SIG-M5 treated with dmso at 0.1 percent for 504 hours (cell line): ENCODE measurements around the gene MMAA.
"Not testable (repeated sequence)": the region's sequence is repeated elsewhere in the genome, so short reads cannot be mapped to it uniquely, and the experiment has no call there.

Source experiments
- DNase-seq: peaks from one replicate; lab custom pipeline; 2025; ENCODE audit not compliant: unreplicated experiment; lab: John Stamatoyannopoulos, UW

MMAA gene

DNA sequence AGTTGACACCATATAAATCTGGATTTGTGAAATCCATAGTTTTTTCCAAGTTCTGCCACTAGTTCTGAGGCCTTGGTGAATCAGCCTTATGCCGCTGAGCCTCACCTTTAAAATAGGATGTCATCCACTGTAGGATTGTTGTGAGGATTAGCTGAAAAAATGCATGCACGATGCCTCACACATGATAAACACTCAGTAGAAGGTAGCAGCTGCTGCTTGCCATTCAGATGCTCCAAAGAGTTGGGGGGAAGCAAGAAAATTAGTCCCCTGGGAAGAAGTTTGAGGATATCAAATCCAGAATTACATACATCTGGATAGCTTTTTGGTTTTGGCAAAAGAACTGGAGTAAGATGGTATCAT lies 7.4 kb downstream of the MMAA start:
- no peak for DNase-seq

DNA sequence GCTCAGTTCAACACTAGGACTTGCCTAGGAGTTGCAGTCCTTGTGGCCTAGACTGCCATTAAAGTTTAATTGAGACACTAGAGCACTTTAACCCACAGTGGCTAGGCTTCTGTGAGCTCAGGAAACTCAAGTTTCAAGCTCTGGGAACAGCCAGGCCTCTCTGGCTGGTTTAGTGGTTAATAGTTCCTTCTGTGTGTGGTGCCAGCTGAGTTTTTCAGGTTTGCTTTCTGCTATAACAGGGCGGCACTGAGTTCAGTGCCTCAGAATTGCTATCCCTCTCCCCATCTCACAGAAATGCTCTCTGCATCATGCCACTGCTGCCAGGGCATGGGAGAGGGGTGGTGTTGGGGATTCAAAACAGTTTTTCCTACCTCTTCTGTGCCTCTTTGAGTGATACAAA lies 15.9 kb downstream of the MMAA start:
- DNase-seq: no peak

DNA sequence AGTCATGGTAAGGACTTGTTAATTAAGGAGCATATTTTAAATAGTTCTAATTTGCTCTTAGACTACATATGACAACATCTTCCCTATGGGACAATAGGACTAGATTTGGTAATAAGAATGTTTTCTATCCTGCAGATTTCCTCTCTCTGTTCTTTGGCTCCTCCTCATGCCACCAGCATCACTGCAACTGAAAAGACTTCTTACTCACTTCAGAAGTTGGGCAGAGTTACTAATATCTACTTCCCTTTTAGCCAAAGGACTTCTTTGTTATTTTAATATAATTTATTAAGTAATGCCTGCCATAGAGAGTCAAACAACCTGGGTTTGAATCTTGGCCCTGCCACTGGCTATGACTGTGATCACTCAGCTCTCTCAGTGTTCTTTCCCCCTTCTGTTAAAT lies 16.4 kb downstream of the MMAA start:
- DNase-seq: no peak

DNA sequence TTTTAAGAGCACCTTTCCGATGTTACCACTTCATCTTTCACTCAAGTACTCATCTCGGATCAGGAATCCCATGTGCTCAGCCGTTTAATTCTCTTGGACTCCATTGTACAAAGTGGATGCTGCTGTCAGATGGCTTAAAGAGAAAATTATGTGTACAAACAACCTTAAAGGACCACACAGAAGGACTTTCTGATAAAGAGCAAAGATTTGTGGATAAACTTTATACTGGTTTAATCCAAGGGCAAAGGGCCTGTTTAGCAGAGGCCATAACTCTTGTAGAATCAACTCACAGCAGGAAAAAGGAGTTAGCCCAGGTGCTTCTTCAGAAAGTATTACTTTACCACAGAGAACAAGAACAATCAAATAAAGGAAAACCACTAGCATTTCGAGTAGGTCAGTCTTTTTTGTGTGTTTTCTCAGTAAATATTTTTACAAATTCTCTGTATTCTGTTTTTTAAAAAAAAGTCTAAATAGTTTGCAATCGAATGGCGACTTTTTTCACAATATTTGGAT lies 20.1 kb downstream of the MMAA start:
- no peak for DNase-seq

DNA sequence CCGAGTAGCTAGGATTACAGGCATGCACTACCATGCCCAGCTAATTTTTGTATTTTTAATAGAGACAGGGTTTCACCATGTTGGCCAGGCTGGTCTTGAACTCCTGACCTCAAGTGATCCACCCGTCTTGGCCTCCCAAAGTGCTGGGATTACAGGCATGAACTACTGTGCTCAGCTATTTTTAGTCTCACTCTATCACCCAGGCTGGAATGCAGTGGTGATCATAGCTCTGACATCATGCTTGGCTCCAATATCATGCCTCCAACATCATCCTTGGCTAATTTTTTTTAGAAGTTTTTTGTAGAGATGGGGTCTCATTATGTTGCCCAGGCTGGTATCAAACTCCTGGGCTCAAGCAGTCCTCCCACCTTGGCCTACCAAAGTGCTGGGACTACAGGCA lies 21.1 kb downstream of the MMAA start:
- not testable (repeated sequence) for DNase-seq

DNA sequence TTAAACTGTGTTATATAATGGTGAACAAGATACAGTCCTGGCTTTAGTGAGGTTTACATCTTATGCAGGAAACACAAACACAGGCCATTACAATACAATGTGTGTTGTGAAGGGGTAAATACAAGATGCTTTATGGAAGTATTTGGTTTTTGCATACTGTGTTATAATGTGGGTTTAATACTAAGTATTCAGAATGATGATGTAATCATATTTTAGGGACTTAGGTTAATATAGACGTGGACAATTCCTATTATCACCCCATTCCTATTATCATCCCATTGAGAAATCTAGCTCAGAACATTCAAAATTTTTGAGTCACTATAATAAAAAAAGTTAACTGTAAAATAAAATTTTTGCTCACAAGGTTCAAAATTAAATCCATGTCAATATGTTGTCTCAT lies 24.1 kb downstream of the MMAA start:
- no peak for DNase-seq

DNA sequence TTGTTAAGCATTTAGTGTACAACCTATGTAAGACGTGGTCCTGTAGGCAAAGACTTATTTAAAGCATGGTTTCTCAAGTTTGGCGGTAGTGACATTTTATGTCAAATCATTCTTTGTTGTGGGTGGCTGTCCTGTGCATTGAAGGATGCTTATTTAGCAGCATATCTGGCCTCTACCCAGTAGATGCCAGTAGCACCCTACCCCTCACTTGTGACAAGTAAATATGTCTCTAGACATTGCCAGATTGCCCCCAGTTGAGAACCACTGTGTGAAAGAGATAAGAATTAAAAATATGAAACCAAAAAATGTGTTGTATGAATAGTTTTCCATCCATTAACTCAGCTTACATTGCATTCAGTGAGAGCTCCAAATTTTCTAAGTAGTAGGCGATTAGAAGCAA lies 25.5 kb downstream of the MMAA start:
- no peak for DNase-seq

DNA sequence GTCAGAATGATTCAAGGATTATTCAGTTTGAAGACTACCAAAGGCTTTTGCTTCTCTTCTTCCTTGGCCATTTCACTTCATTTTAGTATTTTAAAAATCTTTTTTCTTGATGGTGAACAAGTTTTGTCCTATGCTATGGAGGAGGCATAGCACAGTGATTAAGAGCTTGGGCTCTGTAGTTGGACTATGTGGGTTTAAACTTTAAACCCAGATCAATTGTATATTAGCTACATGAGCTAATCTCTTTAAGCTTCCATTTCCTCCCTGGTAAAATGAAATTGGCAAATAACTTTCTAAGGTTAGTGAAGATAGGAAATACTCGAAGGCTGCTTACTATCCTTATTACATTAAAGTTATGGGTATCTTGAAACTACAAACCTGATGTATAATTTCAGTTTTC lies 37.0 kb downstream of the MMAA start:
- DNase-seq: no peak

DNA sequence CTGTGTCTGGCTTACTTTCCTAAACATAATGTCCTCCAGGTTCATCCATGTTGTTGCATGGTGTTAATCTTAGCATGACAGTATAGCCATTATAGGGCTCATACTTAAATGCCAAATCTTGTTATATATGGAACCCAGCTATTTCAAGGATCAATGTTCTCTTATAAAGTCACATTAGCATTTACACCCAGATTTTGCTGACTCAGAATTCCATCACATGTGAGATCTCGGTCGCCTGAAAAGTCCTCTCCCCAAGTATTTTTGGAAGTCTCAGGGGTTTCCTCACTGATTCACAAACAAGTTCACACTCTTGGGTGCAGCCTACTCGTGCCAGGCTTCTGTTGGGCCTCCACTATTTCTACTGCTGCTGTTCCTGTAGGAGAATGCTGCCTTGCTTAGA lies 40.9 kb downstream of the MMAA start:
- DNase-seq: no peak

DNA sequence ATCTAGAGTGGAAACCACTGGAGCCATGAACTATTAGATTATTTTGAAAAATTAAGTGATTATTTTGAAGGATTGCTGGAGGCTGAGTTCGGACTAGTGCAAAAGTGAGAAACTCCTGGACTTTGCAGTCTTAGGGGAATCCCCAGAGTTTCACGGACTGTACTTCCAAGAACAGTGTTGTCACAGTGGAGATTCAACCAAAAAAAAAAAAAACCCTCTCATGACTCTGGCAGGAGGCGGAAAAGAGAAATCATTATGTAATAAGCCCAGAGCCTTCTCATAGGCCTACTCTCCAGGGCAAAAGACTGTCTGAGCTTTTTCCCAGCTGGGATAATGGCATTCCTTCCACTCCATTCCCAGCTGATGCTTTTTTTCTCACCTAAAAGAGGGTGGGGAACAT lies 44.0 kb downstream of the MMAA start:
- DNase-seq: no peak

DNA sequence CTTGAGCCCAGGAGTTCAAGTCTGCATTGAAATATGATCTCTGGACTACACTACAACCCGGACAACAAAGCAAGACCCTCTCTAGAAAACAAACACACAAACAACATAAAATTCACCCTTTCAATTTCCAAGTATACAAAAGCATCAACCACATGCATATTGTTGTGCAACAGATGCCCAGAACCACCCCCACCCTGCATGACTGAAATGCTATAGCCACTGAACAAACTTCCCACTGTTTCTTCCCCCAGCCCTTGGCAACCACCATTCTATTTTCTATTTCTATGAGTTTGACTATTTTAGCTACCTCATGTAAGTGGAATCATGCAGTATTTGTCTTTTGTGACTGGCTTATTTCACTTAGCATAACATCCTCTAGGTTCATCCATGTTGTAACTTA lies 46.6 kb downstream of the MMAA start:
- no peak for DNase-seq

DNA sequence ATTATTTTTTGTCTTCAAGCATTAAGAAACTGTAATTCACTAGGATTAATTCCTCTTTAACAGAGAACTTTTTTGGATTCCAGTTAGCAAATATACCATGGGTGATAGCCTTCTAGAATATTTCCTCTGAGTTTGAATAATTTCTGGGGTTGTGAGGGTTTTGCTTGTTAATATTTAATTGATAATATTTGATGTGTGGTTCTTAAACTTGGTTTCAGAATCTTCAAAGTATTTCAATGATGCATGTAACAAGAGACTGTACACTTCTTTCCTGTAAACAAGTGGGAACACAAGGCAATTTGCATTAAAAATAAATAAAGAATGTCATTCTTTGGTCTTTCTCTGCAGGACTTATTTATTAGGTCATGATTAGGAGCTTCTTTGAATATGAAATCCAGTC lies 51.2 kb downstream of the MMAA start:
- DNase-seq: no peak

DNA sequence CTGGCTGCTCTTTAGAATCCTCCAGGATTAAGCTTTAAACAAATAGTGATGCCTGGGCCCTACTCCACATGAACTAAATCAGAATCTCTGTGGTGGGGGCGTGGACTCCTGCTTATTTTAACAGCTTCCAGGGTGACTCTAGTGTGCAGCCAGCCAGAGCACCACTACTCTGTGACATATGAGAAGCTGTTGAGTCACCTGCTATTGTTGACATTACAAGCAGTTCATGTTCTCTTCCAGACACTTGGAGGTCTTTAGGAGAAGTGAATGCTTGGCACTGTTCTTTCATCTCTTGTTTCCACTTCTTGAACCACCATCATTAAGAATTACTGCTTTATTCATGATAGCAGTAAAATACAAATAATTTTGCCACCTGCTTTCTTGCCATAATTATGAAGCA lies 60.3 kb downstream of the MMAA start:
- peak; percentile 16 for DNase-seq

DNA sequence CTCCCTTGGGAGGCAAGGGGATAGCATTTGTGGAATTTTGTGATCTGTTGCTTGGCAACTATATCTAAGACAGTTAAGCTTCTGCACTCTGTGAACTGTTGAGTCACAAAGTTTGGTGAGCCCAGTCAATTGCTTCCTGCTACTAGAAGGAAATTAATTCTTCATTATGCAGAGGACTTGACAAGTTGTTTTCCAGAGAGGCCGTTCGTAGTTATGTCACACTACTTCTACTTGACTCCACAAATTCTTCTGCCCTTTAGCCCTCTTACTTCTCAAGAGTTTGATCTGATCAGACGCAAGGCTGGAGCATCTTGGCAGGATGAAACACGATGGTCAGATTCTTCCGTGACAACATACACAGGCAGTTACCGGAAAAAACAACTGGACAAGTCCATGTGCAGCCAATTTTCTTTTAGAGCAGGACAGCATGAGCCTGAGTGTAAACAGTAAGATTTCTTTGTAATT lies 60.8 kb downstream of the MMAA start, which contains the start of gene C4orf51:
C4orf51 (plus strand) TSS at position 156 of the 465 bp plus-strand sequence; CDS start at position 214, 58 bp downstream.
- DNase-seq: no peak

DNA sequence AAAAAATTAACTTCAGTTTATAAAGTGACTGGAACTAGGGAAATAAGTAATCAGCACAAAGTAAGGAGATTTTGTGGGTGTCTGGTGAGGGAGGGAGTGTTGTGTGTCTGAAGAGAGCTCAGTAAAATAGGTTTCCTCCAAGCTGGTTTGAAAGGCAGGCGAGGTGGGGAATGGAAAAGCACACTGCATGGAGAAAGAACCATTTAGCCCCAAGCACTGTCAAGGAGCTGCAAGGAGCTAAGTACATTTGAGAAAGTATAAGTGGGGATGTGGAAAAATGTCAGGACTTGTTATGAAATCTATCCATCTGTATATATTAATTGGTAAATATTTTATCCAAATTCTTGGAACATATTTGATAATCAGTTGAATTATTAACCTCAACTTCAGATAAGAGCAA lies 61.7 kb downstream of the MMAA start:
- no peak for DNase-seq

DNA sequence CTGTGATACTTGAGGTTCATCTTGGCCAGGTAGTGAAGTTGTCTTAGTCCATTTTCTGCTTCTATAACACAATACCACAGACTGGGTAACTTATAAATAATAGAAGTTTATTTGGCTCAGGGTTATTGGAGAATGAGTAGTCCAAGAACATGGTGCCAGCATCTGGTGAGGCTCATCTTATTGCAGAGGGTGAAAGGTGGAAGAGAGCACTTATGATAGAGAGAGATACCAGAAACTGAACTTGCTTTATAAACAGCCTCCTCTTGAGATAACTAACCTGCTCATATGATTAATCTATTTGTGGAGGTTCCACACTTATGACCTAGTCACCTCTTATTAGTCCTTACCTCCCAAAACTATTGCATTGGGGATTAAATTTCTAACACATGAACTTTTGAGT lies 62.3 kb downstream of the MMAA start:
- no peak for DNase-seq

DNA sequence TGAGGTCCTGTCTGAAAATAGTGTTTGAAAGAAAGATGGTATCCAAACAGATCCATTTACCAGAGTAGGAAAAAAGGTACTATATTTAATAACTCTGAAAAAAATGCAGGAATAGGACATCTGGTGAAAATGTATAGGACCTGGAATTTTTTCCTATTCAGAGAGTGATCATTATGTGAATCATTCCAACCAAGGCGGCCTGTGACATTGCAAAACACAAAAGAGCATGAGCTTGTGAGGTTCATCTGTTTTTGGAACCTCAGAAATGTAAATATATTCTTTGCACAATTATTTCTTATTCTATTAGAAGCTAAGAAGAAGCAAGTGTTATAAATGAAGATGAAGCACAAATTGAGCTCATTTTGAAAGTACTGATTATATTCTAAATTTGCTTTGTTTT lies 62.8 kb downstream of the MMAA start:
- no peak for DNase-seq

DNA sequence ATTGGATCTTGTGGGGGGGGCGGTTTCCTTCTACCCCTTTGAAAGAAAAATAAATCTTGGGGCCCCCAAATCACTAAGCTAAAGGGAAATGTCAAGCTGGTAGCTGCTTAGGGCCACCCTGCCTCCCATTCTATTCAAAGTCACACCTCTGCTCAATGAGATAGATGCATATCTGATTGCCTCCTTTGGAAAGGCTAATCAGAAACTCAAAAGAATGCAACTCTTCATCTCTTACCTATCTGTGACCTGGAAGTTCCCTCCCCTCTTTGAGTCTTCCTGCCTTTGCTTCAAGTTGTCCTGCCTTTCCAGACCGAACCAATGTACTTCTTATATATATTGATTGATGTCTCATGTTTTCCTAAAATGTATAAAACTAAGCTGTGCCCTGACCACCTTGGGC lies 67.8 kb downstream of the MMAA start:
- DNase-seq: no peak

DNA sequence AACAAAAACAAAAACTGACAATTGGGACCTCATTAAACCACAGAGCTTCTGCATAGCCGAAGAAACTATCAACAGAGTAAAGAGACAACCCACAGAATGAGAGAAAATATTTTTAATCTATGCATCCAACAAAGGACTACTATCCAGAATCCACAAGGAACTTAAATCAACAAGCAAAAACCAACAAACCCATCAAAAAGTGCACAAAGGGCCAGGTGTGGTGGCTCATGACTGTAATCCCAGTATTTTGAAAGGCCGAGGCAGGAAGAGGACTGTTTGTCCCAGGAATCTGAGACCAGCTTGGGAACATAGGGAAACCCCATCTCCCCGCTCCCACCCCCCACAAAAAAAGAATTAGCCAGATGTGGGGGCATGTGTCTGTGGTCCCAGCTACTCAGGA lies 71.4 kb downstream of the MMAA start:
- DNase-seq: no peak

DNA sequence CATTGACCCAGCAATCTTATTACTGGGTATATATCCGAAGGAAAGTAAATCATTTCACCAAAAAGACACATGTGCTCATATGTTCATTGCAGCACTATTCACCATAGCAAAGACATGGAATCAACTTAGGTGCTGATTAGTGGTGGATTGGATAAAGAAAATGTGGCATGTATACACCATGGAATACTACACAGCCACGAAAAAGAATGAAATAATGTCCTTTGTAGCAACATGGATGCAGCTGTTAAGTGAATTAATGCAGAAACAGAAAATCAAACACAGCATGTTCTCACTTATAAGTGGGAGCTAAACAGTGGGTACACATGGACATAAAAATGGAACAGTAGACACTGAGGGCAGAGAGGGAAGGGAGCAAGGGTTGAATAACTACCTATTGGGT lies 72.2 kb downstream of the MMAA start:
- DNase-seq: not testable (repeated sequence)

DNA sequence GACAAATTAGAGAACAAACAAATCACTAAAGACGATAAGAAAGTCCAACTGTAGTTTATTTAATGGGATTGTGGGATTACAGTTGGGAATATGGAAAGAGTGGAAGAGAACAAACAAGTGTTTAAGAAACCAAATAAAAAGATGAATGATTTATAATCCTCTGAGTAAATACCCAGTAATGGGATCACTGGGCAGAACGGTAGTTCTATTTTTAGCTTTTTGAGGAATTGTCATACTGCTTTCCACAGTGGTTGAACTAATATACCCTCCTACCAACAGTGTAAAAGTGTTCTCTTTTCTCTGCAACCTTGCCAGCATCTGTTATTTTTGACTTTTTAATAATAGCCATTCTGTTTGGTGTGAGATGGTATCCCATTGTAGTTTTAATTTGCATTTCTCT lies 75.7 kb downstream of the MMAA start:
- no peak for DNase-seq

DNA sequence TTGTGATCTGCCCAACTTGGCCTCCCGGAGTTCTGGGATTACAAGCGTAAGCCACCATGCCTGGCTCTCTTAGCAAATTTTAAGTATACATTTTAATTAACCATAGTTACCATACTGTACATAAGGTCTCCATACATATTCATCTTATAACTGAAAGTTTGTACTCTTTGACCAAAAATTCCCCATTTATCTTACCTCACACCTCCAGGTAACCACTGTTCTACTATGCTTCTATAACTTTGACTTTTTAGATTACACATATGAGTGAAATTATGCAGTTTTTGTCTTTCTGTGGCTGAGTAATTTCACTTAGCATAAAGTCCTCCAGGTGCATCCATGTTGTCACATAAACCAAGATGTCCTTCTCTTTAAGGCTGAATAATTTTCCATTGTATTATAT lies 78.1 kb downstream of the MMAA start:
- no peak for DNase-seq

DNA sequence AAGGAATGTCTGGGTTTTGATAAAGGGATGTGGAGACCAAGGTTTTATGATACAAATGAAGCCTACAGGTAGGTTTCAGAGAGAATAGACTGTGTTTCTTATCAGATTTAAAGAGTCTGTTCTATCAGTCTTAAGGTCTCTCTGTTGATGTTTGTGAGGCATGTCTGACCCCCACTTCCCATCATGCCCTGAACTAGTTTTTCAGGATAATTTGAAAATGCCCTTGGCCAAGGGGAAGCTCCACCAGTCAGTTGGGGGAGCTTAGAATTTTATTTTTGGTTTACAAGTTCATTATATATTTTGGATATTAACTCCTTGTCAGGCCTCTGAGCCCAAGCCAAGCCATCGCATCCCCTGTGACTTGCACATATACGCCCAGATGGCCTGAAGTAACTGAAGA lies 79.3 kb downstream of the MMAA start:
- no peak for DNase-seq
